Spinal cord (tissue), 10 donors: ENCODE measurements around the gene LDLRAD4. TPM values are rescaled to one million over a fixed set of nuclear protein-coding genes. Genes with fewer than 3 reads are reported as not detected.

ENCODE experiments used
- DNase-seq, 6 donors: peaks; one replicate each; pipeline versions ENCODE4 v3.0.0 to v3.0.0-alpha.2; 2013 to 2015; ENCODE audit warnings: low spot score in 6 of 6, low read depth in 4 of 6
- H3K27ac ChIP-seq: one replicate; pipeline ENCODE4 v1.5.1; 2013; ENCODE audit warnings: low read depth, low read length, control low read depth
- H3K27me3 ChIP-seq: one replicate; pipeline ENCODE4 v1.6.1; 2013; ENCODE audit warnings: low read length; ENCODE audit not compliant: control insufficient read depth, insufficient read depth
- H3K36me3 ChIP-seq: one replicate; pipeline ENCODE4 v1.6.1; 2013; ENCODE audit warnings: low read length; ENCODE audit not compliant: control insufficient read depth, insufficient read depth
- H3K4me1 ChIP-seq: one replicate; pipeline ENCODE4 v1.6.1; 2013; ENCODE audit warnings: low read length; ENCODE audit not compliant: control insufficient read depth, insufficient read depth
- H3K4me3 ChIP-seq: one replicate; pipeline ENCODE4 v1.5.1; 2013; ENCODE audit warnings: low read depth, low read length, control low read depth
- H3K9me3 ChIP-seq: one replicate; pipeline ENCODE4 v1.6.1; 2013; ENCODE audit warnings: low read length; ENCODE audit not compliant: control insufficient read depth, insufficient read depth
- WGBS: methylation state at CpG from one replicate; pipeline ENCODE4 v1.1.5; 2013; ENCODE audit warnings: missing lambda C conversion rate; ENCODE audit not compliant: insufficient coverage; 5-methylcytosine and 5-hydroxymethylcytosine counted together
- polyA plus RNA-seq, 2 donors: library from polyadenylated mRNA; unstranded; fragments of 120-200 nt; gene quantifications; one replicate each; pipeline ENCODE4 v1.2.1, GENCODE V29; 2013; ENCODE audit not compliant: insufficient read length in 2 of 2
- total RNA-seq, 2 donors: library from RNA; depleted of rRNA in 1 of 2; stranded (reverse); fragments of 120-200 nt in 1 of 2; fragments of >200 nt in 1 of 2; gene quantifications; one replicate each; pipeline versions ENCODE4 v1.2.3 to v1.2.4, GENCODE V29; 2013 to 2014
- donor health status: healthy.

Gene LDLRAD4
- total and polyA plus RNA-seq, 4 donors = 26.7 to 67.7 (median 38.5) TPM

- Histone ChIP-seq H3K27me3 (no peaks in the 10 kb centered on the region), H3K4me3 (no peak overlapping the region), H3K36me3 (no peaks in the 10 kb centered on the region), H3K9me3 (no peaks in the 10 kb centered on the region), H3K4me1 (peaks cover 25% of the 10 kb centered on the region), H3K27ac (no peak overlapping the region)
- WGBS = 71% methylated on average over 5 of the region's 6 CpGs
- DNase-seq = no peak
Measured at GRCh38 chr18:13576598-13576997, 358.0 kb downstream of the LDLRAD4 start.

GRCh38 chr18:13577091-13577697, 358.6 kb downstream of the LDLRAD4 start:
- Histone ChIP-seq H3K4me1 (peaks cover 29% of the 10 kb centered on the region), H3K27ac (no peak overlapping the region), H3K4me3 (no peak overlapping the region), H3K27me3 (no peaks in the 10 kb centered on the region), H3K36me3 (no peaks in the 10 kb centered on the region), H3K9me3 (no peaks in the 10 kb centered on the region)
- peak in 2 of 6 donors; percentile 36 to 68 for DNase-seq
- 37% methylated on average over 7 of the region's 10 CpGs for WGBS

- WGBS = 50% methylated on average over 1 of the region's 3 CpGs
- no peak overlapping the region for H3K27ac ChIP-seq
Measured at GRCh38 chr18:13577781-13578180, 359.2 kb downstream of the LDLRAD4 start.

GRCh38 chr18:13578400-13578799, 359.8 kb downstream of the LDLRAD4 start:
- Histone ChIP-seq H3K9me3 (no peaks in the 10 kb centered on the region), H3K27ac (no peak overlapping the region), H3K4me1 (peaks cover 31% of the 10 kb centered on the region), H3K36me3 (no peaks in the 10 kb centered on the region), H3K4me3 (no peak overlapping the region), H3K27me3 (no peaks in the 10 kb centered on the region)
- DNase-seq = no peak
- WGBS = 100% methylated on average over 5 of the region's 6 CpGs

More at GRCh38 chr18:13577781-13578180, 359.2 kb downstream of the LDLRAD4 start:
- Histone ChIP-seq H3K27me3 (no peaks in the 10 kb centered on the region), H3K4me3 (no peak overlapping the region), H3K36me3 (no peaks in the 10 kb centered on the region), H3K9me3 (no peaks in the 10 kb centered on the region), H3K4me1 (peaks cover 31% of the 10 kb centered on the region)
- no peak for DNase-seq

- Histone ChIP-seq H3K9me3 (no peaks in the 10 kb centered on the region), H3K27ac (no peak overlapping the region), H3K4me1 (peaks cover 39% of the 10 kb centered on the region), H3K36me3 (peaks cover 6% of the 10 kb centered on the region), H3K4me3 (no peak overlapping the region), H3K27me3 (no peaks in the 10 kb centered on the region)
- WGBS = 39% methylated on average over 3 of the region's 3 CpGs
- no peak for DNase-seq
Measured at GRCh38 chr18:13579874-13580273, 361.3 kb downstream of the LDLRAD4 start.

GRCh38 chr18:13580351-13580750, 361.8 kb downstream of the LDLRAD4 start:
- H3K4me1 ChIP-seq = peaks cover 41% of the 10 kb centered on the region
- peaks cover 6% of the 10 kb centered on the region for H3K36me3 ChIP-seq
- no peak overlapping the region for H3K4me3 ChIP-seq
- H3K27me3 ChIP-seq = no peaks in the 10 kb centered on the region
- 71% methylated on average over 7 of the region's 7 CpGs for WGBS
- H3K9me3 ChIP-seq = no peaks in the 10 kb centered on the region
- no peak overlapping the region for H3K27ac ChIP-seq
- DNase-seq = no peak

- no peak for DNase-seq
- WGBS = 92% methylated on average over 2 of the region's 4 CpGs
- no peaks in the 10 kb centered on the region for H3K27me3 ChIP-seq
- no peak overlapping the region for H3K27ac ChIP-seq
- H3K4me1 ChIP-seq = peaks cover 41% of the 10 kb centered on the region
- H3K9me3 ChIP-seq = no peaks in the 10 kb centered on the region
- no peak overlapping the region for H3K4me3 ChIP-seq
- peaks cover 6% of the 10 kb centered on the region for H3K36me3 ChIP-seq
Measured at GRCh38 chr18:13580991-13581390, 362.4 kb downstream of the LDLRAD4 start.

- H3K4me1 ChIP-seq = peaks cover 40% of the 10 kb centered on the region
Measured at GRCh38 chr18:13581496-13582177, 363.1 kb downstream of the LDLRAD4 start.

GRCh38 chr18:13582178-13582670, 363.7 kb downstream of the LDLRAD4 start:
- Histone ChIP-seq H3K4me3 (no peak overlapping the region), H3K27me3 (no peaks in the 10 kb centered on the region), H3K4me1 (peaks cover 35% of the 10 kb centered on the region), H3K27ac (no peak overlapping the region), H3K9me3 (no peaks in the 10 kb centered on the region), H3K36me3 (peaks cover 6% of the 10 kb centered on the region)
- 59% methylated on average over 9 of the region's 9 CpGs for WGBS
- peak in 1 of 6 donors; percentile 60 for DNase-seq

More at GRCh38 chr18:13581496-13582177, 363.1 kb downstream of the LDLRAD4 start:
- Histone ChIP-seq H3K9me3 (no peaks in the 10 kb centered on the region), H3K36me3 (peaks cover 6% of the 10 kb centered on the region), H3K27me3 (no peaks in the 10 kb centered on the region), H3K27ac (no peak overlapping the region), H3K4me3 (no peak overlapping the region)
- WGBS = 89% methylated on average over 1 of the region's 5 CpGs
- DNase-seq = no peak
